Spinal cord (tissue), 10 donors: ENCODE measurements around the gene WBP2. TPM values are rescaled to one million over a fixed set of nuclear protein-coding genes. Genes with fewer than 3 reads are reported as not detected.
A peak's percentile ranks its signal among the peaks of the same experiment; 100 is the strongest.
"Not testable (repeated sequence)": the region's sequence is repeated elsewhere in the genome, so short reads cannot be mapped to it uniquely, and the experiment has no call there.

Experiments used
- DNase-seq, 6 donors: peaks; one replicate each; pipeline versions ENCODE4 v3.0.0 to v3.0.0-alpha.2; 2013 to 2015; ENCODE audit warnings: low spot score in 6 of 6, low read depth in 4 of 6
- H3K27ac ChIP-seq: one replicate; pipeline ENCODE4 v1.5.1; 2013; ENCODE audit warnings: low read depth, low read length, control low read depth
- H3K27me3 ChIP-seq: one replicate; pipeline ENCODE4 v1.6.1; 2013; ENCODE audit warnings: low read length; ENCODE audit not compliant: control insufficient read depth, insufficient read depth
- H3K36me3 ChIP-seq: one replicate; pipeline ENCODE4 v1.6.1; 2013; ENCODE audit warnings: low read length; ENCODE audit not compliant: control insufficient read depth, insufficient read depth
- H3K4me1 ChIP-seq: one replicate; pipeline ENCODE4 v1.6.1; 2013; ENCODE audit warnings: low read length; ENCODE audit not compliant: control insufficient read depth, insufficient read depth
- H3K4me3 ChIP-seq: one replicate; pipeline ENCODE4 v1.5.1; 2013; ENCODE audit warnings: low read depth, low read length, control low read depth
- H3K9me3 ChIP-seq: one replicate; pipeline ENCODE4 v1.6.1; 2013; ENCODE audit warnings: low read length; ENCODE audit not compliant: control insufficient read depth, insufficient read depth
- WGBS: methylation state at CpG from one replicate; pipeline ENCODE4 v1.1.5; 2013; ENCODE audit warnings: missing lambda C conversion rate; ENCODE audit not compliant: insufficient coverage; 5-methylcytosine and 5-hydroxymethylcytosine counted together
- polyA plus RNA-seq, 2 donors: library from polyadenylated mRNA; unstranded; fragments of 120-200 nt; gene quantifications; one replicate each; pipeline ENCODE4 v1.2.1, GENCODE V29; 2013; ENCODE audit not compliant: insufficient read length in 2 of 2
- total RNA-seq, 2 donors: library from RNA; depleted of rRNA in 1 of 2; stranded (reverse); fragments of 120-200 nt in 1 of 2; fragments of >200 nt in 1 of 2; gene quantifications; one replicate each; pipeline versions ENCODE4 v1.2.3 to v1.2.4, GENCODE V29; 2013 to 2014
- donor health status: healthy.

WBP2 gene
- total and polyA plus RNA-seq, 4 donors: 45.6 to 231 (median 134) TPM

DNA sequence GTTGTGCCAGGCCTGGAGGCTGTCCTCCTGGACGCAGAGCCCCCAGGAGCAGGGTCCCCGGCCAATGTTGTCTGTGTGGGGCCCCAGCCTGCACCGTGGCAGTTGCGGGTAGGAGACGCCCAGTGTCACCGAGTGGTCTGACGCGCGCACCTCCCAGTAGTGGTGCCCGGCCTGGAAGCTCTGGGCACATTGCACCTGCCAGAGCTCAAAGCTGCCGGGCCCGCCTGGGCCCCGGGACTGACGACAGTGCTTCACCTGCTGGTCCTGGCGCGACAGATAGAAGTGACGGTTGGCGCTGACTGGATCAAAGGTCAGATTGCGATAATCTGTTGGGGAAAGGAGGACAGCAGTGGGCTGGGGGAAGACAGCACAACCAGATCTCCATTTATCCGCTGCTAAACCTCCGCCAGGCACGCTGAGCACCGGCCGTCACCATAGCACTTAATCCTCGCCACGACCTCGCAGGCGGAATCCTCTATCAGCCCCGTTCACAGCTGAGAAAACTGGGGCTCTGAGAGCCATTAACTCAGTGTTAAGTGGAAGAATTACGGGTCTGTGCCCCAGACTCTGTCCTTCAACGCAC is 36.0 kb upstream of the WBP2 start:
- no peaks in the 10 kb centered on the region for H3K27me3 ChIP-seq
- H3K27ac ChIP-seq: no peak overlapping the region
- H3K9me3 ChIP-seq: no peaks in the 10 kb centered on the region
- peaks cover 40% of the 10 kb centered on the region for H3K4me1 ChIP-seq
- no peak overlapping the region for H3K4me3 ChIP-seq
- peaks cover 59% of the 10 kb centered on the region for H3K36me3 ChIP-seq
- DNase-seq: no peak
- 90% methylated on average over 31 of the region's 31 CpGs for WGBS

DNA sequence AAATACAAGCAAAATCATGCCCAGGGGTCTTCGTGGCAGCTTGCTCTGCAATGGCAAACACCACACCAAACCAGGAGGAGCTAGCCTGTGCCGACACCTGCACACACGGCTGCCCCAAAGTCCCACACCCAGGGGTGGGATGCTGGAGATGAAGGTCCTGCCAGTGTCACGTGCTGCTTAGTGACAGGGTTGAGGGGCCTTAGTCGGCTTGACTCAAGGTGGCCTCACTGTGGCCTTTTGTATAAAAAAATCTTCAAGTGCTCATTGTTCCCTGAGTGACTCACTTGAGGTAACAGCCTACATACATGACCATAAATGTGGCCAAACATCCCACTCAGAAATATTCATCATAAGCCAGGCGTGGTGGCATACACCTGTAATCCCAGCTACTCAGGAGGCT is 34.3 kb upstream of the WBP2 start:
- peaks cover 51% of the 10 kb centered on the region for H3K36me3 ChIP-seq
- 51% methylated on average over 2 of the region's 6 CpGs for whole genome bisulfite sequencing

DNA sequence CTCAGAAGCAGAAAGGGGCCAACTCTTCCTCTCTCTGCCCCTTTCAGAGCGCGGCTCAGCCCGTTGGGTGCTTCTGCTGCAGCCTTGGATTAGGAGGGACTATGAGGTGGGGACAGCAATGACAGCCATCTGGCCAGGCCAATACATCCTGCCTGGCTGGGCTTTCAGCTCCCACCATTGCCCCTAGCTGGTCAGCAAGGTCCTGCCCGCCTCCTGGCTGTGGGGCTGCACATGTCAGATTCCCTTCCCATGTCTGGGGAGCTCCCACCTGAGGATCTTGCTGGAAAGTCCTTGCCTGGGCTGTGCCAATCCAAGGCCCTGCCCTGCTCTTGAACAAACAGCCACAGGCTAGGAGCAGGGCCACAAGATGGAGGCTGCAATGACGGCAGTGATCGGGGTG is 33.3 kb upstream of the WBP2 start:
- H3K9me3 ChIP-seq: no peaks in the 10 kb centered on the region
- DNase-seq: no peak
- peaks cover 44% of the 10 kb centered on the region for H3K36me3 ChIP-seq
- 100% methylated on average over 1 of the region's 6 CpGs for WGBS
- H3K4me1 ChIP-seq: peaks cover 15% of the 10 kb centered on the region
- H3K27ac ChIP-seq: no peak overlapping the region
- no peak overlapping the region for H3K4me3 ChIP-seq
- no peaks in the 10 kb centered on the region for H3K27me3 ChIP-seq

More for the DNA sequence above, 34.3 kb upstream of the WBP2 start:
- Histone ChIP-seq H3K9me3 (no peaks in the 10 kb centered on the region), H3K27ac (no peak overlapping the region), H3K4me1 (peaks cover 23% of the 10 kb centered on the region), H3K4me3 (no peak overlapping the region), H3K27me3 (no peaks in the 10 kb centered on the region)
- no peak for DNase-seq

DNA sequence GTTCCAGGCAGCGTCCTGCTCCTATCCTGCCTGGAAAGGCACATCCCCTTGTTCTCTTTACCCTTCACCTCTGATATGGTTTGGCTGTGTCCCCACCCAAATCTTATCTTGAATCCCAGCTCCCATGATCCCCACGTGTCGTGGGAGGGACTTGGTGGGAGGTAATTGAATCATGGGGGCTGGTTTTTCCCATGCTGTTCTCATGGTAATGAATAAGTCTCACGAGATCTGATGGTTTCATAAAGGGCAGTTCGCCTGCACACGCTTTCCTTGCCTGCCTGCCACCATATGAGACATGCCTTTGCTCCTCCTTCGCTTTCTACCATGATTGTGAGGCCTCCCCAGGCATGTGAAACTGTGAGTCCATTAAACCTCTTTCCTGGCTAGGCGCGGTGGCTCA is 30.7 kb upstream of the WBP2 start:
- H3K27me3 ChIP-seq, H3K4me1 ChIP-seq, H3K27ac ChIP-seq, DNase-seq, H3K4me3 ChIP-seq, H3K9me3 ChIP-seq: not testable (repeated sequence)
- WGBS: 86% methylated on average over 4 of the region's 9 CpGs
- peaks cover 19% of the 10 kb centered on the region for H3K36me3 ChIP-seq

DNA sequence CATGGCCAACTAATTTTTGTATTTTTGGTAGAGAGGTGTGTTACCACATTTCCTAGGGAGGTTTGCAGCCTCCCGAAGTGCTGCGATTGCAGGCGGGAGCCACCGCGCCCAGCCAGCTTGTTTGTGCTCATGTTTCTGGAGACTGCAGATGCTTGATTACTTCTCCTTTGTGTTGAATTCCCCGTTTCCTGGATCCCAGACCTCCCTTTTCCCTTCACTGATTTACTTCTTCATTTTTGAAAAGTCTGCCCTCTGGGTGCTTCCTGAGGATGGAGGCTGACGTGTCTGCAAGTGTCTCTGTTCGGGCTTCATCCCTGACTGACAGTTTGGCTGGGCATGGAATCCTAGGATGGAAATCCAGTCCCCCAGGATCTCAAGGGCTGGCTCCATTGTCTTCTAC is 30.3 kb upstream of the WBP2 start:
- WGBS: 78% methylated on average over 2 of the region's 8 CpGs

DNA sequence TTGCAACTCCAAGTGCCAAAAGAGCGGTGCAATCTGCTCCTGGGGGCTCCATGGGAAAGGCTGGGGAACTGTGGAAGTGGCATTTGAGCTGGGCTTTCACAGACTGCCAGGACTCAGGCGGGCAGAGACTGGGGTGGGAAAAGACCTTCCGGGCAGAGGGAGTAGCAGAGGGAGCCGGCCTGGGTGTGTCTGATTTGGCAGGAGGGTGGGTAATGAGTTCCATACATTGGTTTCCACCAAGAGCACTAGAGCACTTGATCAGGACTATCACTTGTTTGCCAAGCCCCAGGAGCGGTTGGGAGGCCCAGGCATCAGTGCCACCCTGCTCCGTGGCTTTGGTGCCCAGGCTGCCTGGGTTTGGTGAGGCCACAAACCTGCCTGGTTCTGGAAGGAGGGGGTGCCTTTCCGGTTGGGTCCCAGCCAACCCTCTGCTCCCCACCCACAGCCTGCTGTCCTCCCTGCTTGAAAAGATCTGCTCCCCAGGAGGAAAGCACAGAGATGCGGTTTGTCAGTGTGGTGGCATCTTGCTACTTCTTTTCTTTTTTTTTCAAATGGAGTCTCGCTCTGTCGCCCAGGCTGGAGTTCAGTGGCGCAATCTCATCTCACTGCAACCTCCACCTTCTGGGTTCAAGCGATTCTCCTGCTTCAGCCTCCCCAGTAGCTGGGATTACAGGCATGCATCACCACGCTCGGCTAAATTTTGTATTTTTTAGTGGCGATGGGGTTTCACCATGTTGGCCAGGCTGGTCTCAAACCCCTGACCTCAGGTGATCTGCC is 26.7 kb upstream of the WBP2 start:
- 83% methylated on average over 10 of the region's 15 CpGs for WGBS
- Histone ChIP-seq H3K36me3 (peaks cover under 1% of the 10 kb centered on the region), H3K9me3 (no peaks in the 10 kb centered on the region), H3K27me3 (peaks cover 11% of the 10 kb centered on the region), H3K27ac (no peak overlapping the region), H3K4me1 (peaks cover 14% of the 10 kb centered on the region), H3K4me3 (no peak overlapping the region)
- DNase-seq: no peak

More for the DNA sequence above, 30.3 kb upstream of the WBP2 start:
- Histone ChIP-seq H3K4me1 (no peaks in the 10 kb centered on the region), H3K4me3 (no peak overlapping the region), H3K9me3 (no peaks in the 10 kb centered on the region), H3K27me3 (no peaks in the 10 kb centered on the region), H3K27ac (no peak overlapping the region), H3K36me3 (peaks cover 14% of the 10 kb centered on the region)
- no peak for DNase-seq

DNA sequence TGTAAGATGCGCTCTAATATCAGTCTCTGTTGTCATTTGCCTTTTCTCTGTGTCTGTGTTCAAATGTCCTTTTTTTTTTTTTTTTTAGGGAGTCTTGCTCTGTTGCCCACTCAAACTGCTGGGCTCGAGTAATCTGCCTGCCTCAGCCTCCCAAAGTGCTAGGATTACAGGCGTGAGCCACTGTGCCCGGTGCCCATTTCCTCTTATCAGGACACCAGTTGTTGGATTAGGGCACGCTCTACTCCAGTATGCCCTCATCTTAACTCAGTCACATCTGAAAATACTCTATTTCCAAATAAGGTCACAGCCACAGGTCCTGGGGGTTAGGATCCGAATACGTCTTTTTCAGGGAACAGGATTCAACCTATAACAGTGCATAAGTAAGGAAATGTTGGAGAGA is 25.1 kb upstream of the WBP2 start:
- Histone ChIP-seq H3K9me3 (no peaks in the 10 kb centered on the region), H3K27me3 (peaks cover 11% of the 10 kb centered on the region), H3K36me3 (peaks cover 16% of the 10 kb centered on the region), H3K4me3 (no peak overlapping the region), H3K27ac (no peak overlapping the region), H3K4me1 (peaks cover 30% of the 10 kb centered on the region)
- WGBS: 84% methylated on average over 6 of the region's 7 CpGs
- no peak for DNase-seq

DNA sequence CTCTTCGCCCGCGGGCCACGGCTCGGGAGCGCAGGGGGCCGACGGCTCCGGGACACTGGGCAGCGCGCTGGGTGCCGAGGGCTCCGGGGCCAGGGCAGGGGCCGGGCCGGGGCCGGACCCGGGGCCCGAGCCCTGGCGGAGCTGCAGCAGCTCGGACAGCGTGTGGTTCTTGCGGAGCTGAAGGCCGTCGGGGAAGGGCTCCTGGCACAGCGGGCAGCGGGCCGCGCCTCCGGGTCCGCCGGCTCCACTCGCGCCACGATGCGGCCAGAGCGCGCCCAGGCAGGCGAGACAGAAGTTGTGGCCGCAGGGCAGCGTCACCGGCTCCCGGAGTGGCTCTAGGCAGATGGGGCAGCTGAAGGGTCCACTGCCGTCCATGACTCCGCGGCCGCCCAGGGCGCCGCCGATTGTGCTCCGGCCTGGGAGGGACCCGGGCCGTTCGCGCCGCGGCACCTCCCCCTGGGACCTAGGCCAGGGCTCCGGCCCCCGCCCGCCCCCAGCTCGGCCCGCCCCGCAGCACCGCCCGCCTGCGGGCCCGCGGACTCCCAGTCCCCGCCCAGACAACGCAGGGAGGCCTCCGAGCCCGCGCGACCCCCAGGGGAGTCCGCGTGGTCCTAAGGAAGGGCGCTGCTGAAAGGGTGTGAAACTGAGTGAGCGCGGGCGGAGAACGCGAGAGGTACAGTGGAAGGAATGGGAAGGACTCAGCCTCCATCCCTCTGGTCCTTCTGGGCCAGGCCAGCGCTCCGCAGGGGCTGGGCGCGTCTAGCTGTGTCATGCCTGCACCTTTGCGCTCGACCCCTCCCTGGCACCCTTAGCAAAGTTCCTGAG is 23.3 kb upstream of the WBP2 start, which contains the start of gene TRIM47:
Gene TRIM47 (minus strand): TSS at position 408 of the 825 bp plus-strand sequence. CDS start 33 bp downstream, at position 375.
- peak in 2 of 6 donors; percentile 68 to 84 for DNase-seq
- H3K27me3 ChIP-seq: peaks cover 11% of the 10 kb centered on the region
- WGBS: 2% methylated on average over 87 of the region's 87 CpGs
- H3K9me3 ChIP-seq: no peaks in the 10 kb centered on the region
- H3K36me3 ChIP-seq: peaks cover 35% of the 10 kb centered on the region
- peak within 1 kb of the TSS; percentile 68 for H3K4me3 ChIP-seq
- H3K27ac ChIP-seq: peak within 1 kb of the TSS; percentile 90
- peaks cover 44% of the 10 kb centered on the region for H3K4me1 ChIP-seq

DNA sequence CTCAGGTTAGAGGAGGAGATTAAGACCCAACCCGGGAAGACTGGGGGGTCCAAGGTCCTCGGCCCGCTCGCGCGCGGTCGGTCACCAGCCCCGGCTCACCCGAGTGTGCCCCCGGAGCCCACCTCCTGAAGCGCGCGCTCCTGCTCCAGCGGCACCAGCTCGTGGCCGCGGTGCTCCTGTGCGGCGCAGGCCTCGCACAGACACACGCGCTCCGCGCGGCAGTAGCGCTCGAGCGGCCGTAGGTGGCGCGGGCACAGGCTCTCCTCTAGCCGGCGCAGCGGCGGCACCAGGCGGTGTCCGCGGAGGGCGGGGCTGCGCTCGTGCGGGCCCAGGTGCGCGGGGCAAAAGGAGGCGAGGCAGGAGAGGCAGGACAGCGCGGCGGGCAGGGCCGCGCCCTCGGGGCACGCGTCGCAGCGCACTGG is 22.6 kb upstream of the WBP2 start:
- DNase-seq: peak in 2 of 6 donors; percentile 85 to 89
- Histone ChIP-seq H3K4me1 (peaks cover 50% of the 10 kb centered on the region), H3K27me3 (peaks cover 11% of the 10 kb centered on the region), H3K4me3 (peak overlapping the region; percentile 68), H3K36me3 (peaks cover 39% of the 10 kb centered on the region), H3K9me3 (no peaks in the 10 kb centered on the region), H3K27ac (peak overlapping the region; percentile 90)
- WGBS: under 1% methylated on average over 56 of the region's 56 CpGs
